WTC11 (cell line): ENCODE measurements around the gene MED9. TPM values are rescaled to one million over a fixed set of nuclear protein-coding genes. Genes with fewer than 3 reads are reported as not detected.

Experiments used
- ATAC-seq: fragments of 200-7000 bp; cut with Tn5 transposase; 2 replicates; pipeline ENCODE4 v1.10.0; 2021; ENCODE audit warnings: mild to moderate bottlenecking, moderate library complexity
- CTCF ChIA-PET: fragments of 300-600 bp; sonication (Branson Sonifier 250); formaldehyde crosslinking; loops from one replicate; lab custom pipeline; 2021; ENCODE audit warnings: antibody characterized with exemption; lab: Charles Lee
- POLR2A ChIA-PET: fragments of 350-600 bp; sonication (Branson Sonifier 250); formaldehyde crosslinking; loops from one replicate; lab custom pipeline; 2021; ENCODE audit warnings: antibody characterized with exemption; lab: Charles Lee
- DNase-seq: peaks from one replicate; pipeline ENCODE4 v3.0.0; 2021; ENCODE audit warnings: low spot score
- H3K27ac Mint-ChIP-seq: 2 replicates; pipeline ENCODE4 v1.8.0; 2021; ENCODE audit warnings: mixed read lengths
- H3K27me3 Mint-ChIP-seq: 2 replicates; pipeline ENCODE4 v1.8.0; 2021; ENCODE audit warnings: low read depth, mild to moderate bottlenecking, moderate library complexity, mixed read lengths
- H3K36me3 Mint-ChIP-seq: 2 replicates; pipeline ENCODE4 v1.8.0; 2021; ENCODE audit warnings: mixed read lengths
- H3K4me1 Mint-ChIP-seq: 2 replicates; pipeline ENCODE4 v1.8.0; 2022; ENCODE audit warnings: mixed read lengths
- H3K4me3 Mint-ChIP-seq: 2 replicates; pipeline ENCODE4 v1.8.0; 2021; ENCODE audit warnings: mild to moderate bottlenecking, moderate library complexity, mixed read lengths
- H3K9me3 Mint-ChIP-seq: 2 replicates; pipeline ENCODE4 v1.8.0; 2021; ENCODE audit warnings: mixed read lengths
- CREB1 ChIP-seq: sonication (generic); formaldehyde crosslinking; IDR thresholded peaks from 2 replicates; pipeline ENCODE4 v1.8.0; 2023; ENCODE audit warnings: mild to moderate bottlenecking, missing genetic modification reagents
- GRHL2 ChIP-seq: fragments of 250-450 bp; sonication (Bioruptor Pico); IDR thresholded peaks from 2 replicates; pipeline ENCODE4 v1.8.0; 2022; ENCODE audit warnings: mild to moderate bottlenecking, moderate library complexity; ENCODE audit not compliant: insufficient replicate concordance, severe bottlenecking
- HMGA2 ChIP-seq: fragments of 250-450 bp; sonication (Bioruptor Pico); IDR thresholded peaks from 2 replicates; pipeline ENCODE4 v1.4.0; 2021; ENCODE audit warnings: mild to moderate bottlenecking, moderate library complexity
- NFATC4 ChIP-seq: fragments of 250-450 bp; sonication (Bioruptor Pico); IDR thresholded peaks from 2 replicates; pipeline ENCODE4 v1.9.0; 2021; ENCODE audit warnings: mild to moderate bottlenecking
- NR1H2 ChIP-seq: sonication (generic); formaldehyde crosslinking; IDR thresholded peaks from 2 replicates; pipeline ENCODE4 v1.9.0; 2021; ENCODE audit warnings: mild to moderate bottlenecking, moderate library complexity, missing genetic modification reagents
- NR2C2 ChIP-seq: sonication (generic); formaldehyde crosslinking; IDR thresholded peaks from 2 replicates; pipeline ENCODE4 v1.8.0; 2022; ENCODE audit warnings: mild to moderate bottlenecking, missing genetic modification reagents
- SMAD3 ChIP-seq: sonication (generic); formaldehyde crosslinking; IDR thresholded peaks from 2 replicates; pipeline ENCODE4 v1.8.0; 2022; ENCODE audit warnings: missing genetic modification reagents, mild to moderate bottlenecking, borderline replicate concordance
- SMAD4 ChIP-seq: sonication (generic); formaldehyde crosslinking; IDR thresholded peaks from 2 replicates; pipeline ENCODE4 v1.8.0; 2022; ENCODE audit warnings: mild to moderate bottlenecking, missing genetic modification reagents
- ZBTB21 ChIP-seq: sonication (generic); formaldehyde crosslinking; IDR thresholded peaks from 2 replicates; pipeline ENCODE4 v1.8.1; 2023; ENCODE audit warnings: mild to moderate bottlenecking, missing genetic modification reagents, borderline replicate concordance
- ZNF121 ChIP-seq: sonication (generic); formaldehyde crosslinking; IDR thresholded peaks from 2 replicates; pipeline ENCODE4 v1.8.0; 2023; ENCODE audit warnings: missing genetic modification reagents
- ZNF317 ChIP-seq: sonication (generic); formaldehyde crosslinking; IDR thresholded peaks from 2 replicates; pipeline ENCODE4 v1.8.1; 2023; ENCODE audit warnings: low read depth, mild to moderate bottlenecking, moderate library complexity, missing genetic modification reagents, borderline replicate concordance
- total RNA-seq: library from RNA; stranded (reverse); gene quantifications from 3 replicates; pipeline ENCODE4 v1.2.3, GENCODE V29; 2021
- TF ChIP-seq, protein P1 (sequence below): sonication (generic); formaldehyde crosslinking; IDR thresholded peaks from 2 replicates; pipeline ENCODE4 v1.8.1; 2022; ENCODE audit warnings: mild to moderate bottlenecking, moderate library complexity, missing genetic modification reagents
- TF ChIP-seq, protein P2 (sequence below): fragments of 250-450 bp; sonication (Bioruptor Pico); conservative IDR thresholded peaks from 2 replicates; pipeline ENCODE4 v1.9.0; 2021; ENCODE audit warnings: mild to moderate bottlenecking
- TF ChIP-seq, protein P3 (sequence below): sonication (generic); formaldehyde crosslinking; IDR thresholded peaks from 2 replicates; pipeline ENCODE4 v1.8.1; 2023; ENCODE audit warnings: mild to moderate bottlenecking, missing genetic modification reagents
- TF ChIP-seq, protein P4 (sequence below): sonication (generic); formaldehyde crosslinking; IDR thresholded peaks from 2 replicates; pipeline ENCODE4 v1.8.0; 2023; ENCODE audit warnings: mild to moderate bottlenecking, missing genetic modification reagents
- TF ChIP-seq, protein P5 (sequence below): sonication (generic); formaldehyde crosslinking; IDR thresholded peaks from 2 replicates; pipeline ENCODE4 v1.8.1; 2023; ENCODE audit warnings: mild to moderate bottlenecking, missing genetic modification reagents, moderate library complexity
- TF ChIP-seq, protein P6 (sequence below): sonication (generic); formaldehyde crosslinking; IDR thresholded peaks from 2 replicates; pipeline ENCODE4 v1.8.0; 2022; ENCODE audit warnings: mild to moderate bottlenecking, missing genetic modification reagents
- TF ChIP-seq, protein P7 (sequence below): fragments of 250-450 bp; sonication (Bioruptor Pico); IDR thresholded peaks from 2 replicates; pipeline ENCODE4 v1.9.0; 2021; ENCODE audit warnings: mild to moderate bottlenecking, borderline replicate concordance

The MED9 gene
- total RNA-seq, 1 experiment from 2014 or later, result 21.1 TPM

DNA sequence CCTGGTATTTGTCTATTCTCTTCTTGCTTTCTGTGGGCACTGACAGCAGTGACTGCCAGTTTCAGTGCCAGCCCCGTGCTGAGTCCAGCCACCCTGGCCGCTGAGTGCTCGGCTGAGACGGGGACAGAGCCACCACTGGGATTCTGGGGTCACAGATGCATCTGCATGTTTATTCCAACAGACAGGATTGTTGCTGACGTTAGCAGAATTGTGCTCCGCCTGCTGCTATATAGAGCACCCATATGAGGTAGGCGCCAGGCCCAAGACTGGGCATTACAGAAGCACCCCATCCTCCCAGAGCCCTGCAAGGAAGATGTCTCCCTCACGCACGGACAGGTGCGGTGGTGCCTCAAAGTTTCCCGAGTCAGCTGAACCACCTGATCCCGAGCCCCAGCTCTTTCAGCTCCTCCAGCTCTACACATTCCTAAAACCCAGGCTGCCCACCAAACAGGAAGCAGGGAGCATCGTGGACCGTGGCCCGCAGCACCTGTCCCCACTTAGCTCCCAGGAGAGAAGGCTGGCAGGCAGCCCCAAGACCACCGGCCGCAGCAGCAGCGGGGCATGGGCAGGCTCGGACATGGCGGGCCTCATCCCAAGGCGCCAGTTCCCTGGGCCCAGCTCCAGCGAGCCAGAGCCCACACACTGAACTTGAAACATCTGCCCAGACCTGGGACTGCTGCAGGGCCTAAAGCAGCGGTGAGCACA, 64.3 kb downstream of the MED9 start:
- H3K9me3 Mint-ChIP-seq, result no peaks in the 10 kb centered on the region
- H3K4me1 Mint-ChIP-seq, result peaks cover 4% of the 10 kb centered on the region; the same call in 1 of the 2 replicates
- no peaks in the 10 kb centered on the region for H3K27me3 Mint-ChIP-seq
- H3K27ac Mint-ChIP-seq, result 0 out of 2 replicates have a peak overlapping the region, but pooled peaks have one; percentile 4
- ATAC-seq (no peak), DNase-seq (no peak)
- H3K36me3 Mint-ChIP-seq, result no peaks in the 10 kb centered on the region
- CTCF ChIA-PET, result interaction anchor here (1.1 to 3.1 kb wide), 2 partner anchors 28 to 44 kb away, joined by 5 to 16 read pairs; no protein-coding TSS in a partner anchor
- no peak overlapping the region for H3K4me3 Mint-ChIP-seq
- TF ChIP-seq NR2C2 (CRISPR knock-in tag) (no peak), SMAD4 (CRISPR knock-in tag) (no peak), SMAD3 (CRISPR knock-in tag) (no peak), ZBTB21 (CRISPR knock-in tag) (no peak), ZNF317 (CRISPR knock-in tag) (no peak), HMGA2 (no peak)
- TF ChIP-seq, protein P1, sequence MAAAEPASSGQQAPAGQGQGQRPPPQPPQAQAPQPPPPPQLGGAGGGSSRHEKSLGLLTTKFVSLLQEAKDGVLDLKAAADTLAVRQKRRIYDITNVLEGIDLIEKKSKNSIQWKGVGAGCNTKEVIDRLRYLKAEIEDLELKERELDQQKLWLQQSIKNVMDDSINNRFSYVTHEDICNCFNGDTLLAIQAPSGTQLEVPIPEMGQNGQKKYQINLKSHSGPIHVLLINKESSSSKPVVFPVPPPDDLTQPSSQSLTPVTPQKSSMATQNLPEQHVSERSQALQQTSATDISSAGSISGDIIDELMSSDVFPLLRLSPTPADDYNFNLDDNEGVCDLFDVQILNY (CRISPR knock-in tag), result no peak
- TF ChIP-seq, protein P2, sequence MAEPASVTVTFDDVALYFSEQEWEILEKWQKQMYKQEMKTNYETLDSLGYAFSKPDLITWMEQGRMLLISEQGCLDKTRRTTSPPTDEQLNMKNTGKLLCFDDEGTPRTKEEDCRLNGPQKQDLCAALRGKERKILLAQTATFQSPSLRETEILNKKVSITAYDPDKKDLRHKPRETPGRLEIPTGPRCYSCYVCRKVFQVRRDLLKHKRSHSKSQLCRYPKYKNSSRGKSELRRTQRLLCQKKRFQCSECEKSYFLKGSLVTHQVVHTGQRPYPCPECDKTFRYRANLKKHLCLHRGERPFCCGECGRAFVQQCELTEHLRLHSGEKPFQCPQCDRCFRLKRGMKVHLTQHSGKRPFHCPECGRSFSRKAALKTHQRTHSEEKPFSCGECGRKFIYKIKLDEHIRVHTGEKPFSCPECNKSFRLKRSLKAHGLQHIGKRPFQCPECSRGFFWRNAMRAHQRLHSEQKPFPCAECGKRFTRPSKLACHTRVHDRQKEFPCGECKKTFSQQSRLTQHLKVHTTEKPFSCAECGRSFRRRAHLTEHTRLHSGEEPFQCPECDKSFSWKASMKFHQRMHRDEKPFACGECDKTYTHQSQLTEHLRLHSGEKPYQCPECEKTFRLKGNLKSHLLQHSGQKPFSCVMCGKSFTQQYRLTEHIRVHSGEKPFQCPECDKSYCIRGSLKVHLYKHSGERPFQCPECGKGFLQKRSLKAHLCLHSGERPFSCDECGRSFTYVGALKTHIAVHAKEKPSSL, result no peak
- TF ChIP-seq, protein P3, sequence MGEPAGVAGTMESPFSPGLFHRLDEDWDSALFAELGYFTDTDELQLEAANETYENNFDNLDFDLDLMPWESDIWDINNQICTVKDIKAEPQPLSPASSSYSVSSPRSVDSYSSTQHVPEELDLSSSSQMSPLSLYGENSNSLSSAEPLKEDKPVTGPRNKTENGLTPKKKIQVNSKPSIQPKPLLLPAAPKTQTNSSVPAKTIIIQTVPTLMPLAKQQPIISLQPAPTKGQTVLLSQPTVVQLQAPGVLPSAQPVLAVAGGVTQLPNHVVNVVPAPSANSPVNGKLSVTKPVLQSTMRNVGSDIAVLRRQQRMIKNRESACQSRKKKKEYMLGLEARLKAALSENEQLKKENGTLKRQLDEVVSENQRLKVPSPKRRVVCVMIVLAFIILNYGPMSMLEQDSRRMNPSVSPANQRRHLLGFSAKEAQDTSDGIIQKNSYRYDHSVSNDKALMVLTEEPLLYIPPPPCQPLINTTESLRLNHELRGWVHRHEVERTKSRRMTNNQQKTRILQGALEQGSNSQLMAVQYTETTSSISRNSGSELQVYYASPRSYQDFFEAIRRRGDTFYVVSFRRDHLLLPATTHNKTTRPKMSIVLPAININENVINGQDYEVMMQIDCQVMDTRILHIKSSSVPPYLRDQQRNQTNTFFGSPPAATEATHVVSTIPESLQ (CRISPR knock-in tag), result no peak
- POLR2A ChIA-PET, result no interaction called here

DNA sequence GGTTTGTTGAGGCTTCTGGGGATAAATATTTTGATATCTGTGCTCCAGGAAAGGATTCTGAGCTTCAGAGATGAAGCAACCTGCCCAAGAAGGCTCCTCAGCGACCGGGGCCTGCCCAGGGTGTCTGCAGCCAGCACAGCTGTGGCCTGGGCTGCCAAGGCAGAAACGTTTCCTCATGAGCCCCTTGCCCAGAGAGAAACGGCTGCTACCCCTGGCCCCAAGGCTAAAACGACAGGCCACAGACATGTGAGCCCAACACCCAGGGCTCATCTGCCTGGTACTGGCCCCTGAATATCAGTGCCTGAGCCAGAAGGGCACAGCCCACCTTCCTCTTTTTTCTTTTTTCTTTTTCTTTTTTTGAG, 64.8 kb downstream of the MED9 start:
- H3K27me3 Mint-ChIP-seq, result no peaks in the 10 kb centered on the region
- no peaks in the 10 kb centered on the region for H3K9me3 Mint-ChIP-seq
- H3K4me1 Mint-ChIP-seq, result peaks cover 4% of the 10 kb centered on the region; the same call in 1 of the 2 replicates
- DNase-seq (no peak), ATAC-seq (no peak)
- H3K36me3 Mint-ChIP-seq, result no peaks in the 10 kb centered on the region
- ChIA-PET CTCF (interaction anchor here (1.1 to 1.7 kb wide), 2 partner anchors 23 to 45 kb away, joined by 3 to 5 read pairs; no protein-coding TSS in a partner anchor), POLR2A (no interaction called here)
- H3K27ac Mint-ChIP-seq, result no peak overlapping the region
- no peak overlapping the region for H3K4me3 Mint-ChIP-seq
- TF ChIP-seq ZBTB21 (CRISPR knock-in tag), result no peak
- TF ChIP-seq, protein P4, sequence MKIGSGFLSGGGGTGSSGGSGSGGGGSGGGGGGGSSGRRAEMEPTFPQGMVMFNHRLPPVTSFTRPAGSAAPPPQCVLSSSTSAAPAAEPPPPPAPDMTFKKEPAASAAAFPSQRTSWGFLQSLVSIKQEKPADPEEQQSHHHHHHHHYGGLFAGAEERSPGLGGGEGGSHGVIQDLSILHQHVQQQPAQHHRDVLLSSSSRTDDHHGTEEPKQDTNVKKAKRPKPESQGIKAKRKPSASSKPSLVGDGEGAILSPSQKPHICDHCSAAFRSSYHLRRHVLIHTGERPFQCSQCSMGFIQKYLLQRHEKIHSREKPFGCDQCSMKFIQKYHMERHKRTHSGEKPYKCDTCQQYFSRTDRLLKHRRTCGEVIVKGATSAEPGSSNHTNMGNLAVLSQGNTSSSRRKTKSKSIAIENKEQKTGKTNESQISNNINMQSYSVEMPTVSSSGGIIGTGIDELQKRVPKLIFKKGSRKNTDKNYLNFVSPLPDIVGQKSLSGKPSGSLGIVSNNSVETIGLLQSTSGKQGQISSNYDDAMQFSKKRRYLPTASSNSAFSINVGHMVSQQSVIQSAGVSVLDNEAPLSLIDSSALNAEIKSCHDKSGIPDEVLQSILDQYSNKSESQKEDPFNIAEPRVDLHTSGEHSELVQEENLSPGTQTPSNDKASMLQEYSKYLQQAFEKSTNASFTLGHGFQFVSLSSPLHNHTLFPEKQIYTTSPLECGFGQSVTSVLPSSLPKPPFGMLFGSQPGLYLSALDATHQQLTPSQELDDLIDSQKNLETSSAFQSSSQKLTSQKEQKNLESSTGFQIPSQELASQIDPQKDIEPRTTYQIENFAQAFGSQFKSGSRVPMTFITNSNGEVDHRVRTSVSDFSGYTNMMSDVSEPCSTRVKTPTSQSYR (CRISPR knock-in tag), result no peak
- no peak for TF ChIP-seq NR1H2
- no peak for TF ChIP-seq NFATC4 (CRISPR knock-in tag)
- TF ChIP-seq, protein P5, sequence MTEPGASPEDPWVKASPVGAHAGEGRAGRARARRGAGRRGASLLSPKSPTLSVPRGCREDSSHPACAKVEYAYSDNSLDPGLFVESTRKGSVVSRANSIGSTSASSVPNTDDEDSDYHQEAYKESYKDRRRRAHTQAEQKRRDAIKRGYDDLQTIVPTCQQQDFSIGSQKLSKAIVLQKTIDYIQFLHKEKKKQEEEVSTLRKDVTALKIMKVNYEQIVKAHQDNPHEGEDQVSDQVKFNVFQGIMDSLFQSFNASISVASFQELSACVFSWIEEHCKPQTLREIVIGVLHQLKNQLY (CRISPR knock-in tag), result no peak
- no peak for TF ChIP-seq CREB1
- no peak for TF ChIP-seq ZNF121 (CRISPR knock-in tag)
- TF ChIP-seq, protein P6, sequence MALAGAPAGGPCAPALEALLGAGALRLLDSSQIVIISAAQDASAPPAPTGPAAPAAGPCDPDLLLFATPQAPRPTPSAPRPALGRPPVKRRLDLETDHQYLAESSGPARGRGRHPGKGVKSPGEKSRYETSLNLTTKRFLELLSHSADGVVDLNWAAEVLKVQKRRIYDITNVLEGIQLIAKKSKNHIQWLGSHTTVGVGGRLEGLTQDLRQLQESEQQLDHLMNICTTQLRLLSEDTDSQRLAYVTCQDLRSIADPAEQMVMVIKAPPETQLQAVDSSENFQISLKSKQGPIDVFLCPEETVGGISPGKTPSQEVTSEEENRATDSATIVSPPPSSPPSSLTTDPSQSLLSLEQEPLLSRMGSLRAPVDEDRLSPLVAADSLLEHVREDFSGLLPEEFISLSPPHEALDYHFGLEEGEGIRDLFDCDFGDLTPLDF (CRISPR knock-in tag), result no peak
- no peak for TF ChIP-seq GRHL2 (CRISPR knock-in tag)
- TF ChIP-seq SMAD4 (CRISPR knock-in tag), result no peak
- TF ChIP-seq, protein P7, sequence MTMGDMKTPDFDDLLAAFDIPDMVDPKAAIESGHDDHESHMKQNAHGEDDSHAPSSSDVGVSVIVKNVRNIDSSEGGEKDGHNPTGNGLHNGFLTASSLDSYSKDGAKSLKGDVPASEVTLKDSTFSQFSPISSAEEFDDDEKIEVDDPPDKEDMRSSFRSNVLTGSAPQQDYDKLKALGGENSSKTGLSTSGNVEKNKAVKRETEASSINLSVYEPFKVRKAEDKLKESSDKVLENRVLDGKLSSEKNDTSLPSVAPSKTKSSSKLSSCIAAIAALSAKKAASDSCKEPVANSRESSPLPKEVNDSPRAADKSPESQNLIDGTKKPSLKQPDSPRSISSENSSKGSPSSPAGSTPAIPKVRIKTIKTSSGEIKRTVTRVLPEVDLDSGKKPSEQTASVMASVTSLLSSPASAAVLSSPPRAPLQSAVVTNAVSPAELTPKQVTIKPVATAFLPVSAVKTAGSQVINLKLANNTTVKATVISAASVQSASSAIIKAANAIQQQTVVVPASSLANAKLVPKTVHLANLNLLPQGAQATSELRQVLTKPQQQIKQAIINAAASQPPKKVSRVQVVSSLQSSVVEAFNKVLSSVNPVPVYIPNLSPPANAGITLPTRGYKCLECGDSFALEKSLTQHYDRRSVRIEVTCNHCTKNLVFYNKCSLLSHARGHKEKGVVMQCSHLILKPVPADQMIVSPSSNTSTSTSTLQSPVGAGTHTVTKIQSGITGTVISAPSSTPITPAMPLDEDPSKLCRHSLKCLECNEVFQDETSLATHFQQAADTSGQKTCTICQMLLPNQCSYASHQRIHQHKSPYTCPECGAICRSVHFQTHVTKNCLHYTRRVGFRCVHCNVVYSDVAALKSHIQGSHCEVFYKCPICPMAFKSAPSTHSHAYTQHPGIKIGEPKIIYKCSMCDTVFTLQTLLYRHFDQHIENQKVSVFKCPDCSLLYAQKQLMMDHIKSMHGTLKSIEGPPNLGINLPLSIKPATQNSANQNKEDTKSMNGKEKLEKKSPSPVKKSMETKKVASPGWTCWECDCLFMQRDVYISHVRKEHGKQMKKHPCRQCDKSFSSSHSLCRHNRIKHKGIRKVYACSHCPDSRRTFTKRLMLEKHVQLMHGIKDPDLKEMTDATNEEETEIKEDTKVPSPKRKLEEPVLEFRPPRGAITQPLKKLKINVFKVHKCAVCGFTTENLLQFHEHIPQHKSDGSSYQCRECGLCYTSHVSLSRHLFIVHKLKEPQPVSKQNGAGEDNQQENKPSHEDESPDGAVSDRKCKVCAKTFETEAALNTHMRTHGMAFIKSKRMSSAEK (CRISPR knock-in tag), result no peak
